HG03095 (cell line): Measurements from ENCODE around the gene WSCD2.

Experiments used
- ATAC-seq: cut with Tn5 transposase; IDR thresholded peaks from one replicate; pipeline ENCODE4 v1.9.1; 2021; ENCODE audit warnings: moderate library complexity; ENCODE audit not compliant: unreplicated experiment

The WSCD2 gene

DNA sequence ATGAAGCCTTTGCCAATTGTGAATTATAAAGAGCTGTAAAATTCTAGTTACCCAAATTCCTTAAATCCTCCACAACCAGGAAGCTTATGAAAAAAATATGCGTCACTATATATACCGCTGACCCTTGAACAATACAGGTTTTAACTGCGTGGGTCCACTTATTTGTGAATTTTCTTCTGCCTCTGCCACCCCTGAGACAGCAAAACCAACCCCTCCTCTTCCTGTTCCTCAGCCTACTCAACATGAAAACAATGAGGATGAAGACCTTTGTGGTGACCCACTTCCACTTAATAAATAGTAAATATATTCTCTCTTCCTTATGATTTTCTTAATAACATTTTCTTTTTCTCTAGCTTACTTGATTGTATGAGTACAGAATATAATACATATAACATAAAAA is 167.9 kb downstream of the WSCD2 start:
- ATAC-seq, result no peak

DNA sequence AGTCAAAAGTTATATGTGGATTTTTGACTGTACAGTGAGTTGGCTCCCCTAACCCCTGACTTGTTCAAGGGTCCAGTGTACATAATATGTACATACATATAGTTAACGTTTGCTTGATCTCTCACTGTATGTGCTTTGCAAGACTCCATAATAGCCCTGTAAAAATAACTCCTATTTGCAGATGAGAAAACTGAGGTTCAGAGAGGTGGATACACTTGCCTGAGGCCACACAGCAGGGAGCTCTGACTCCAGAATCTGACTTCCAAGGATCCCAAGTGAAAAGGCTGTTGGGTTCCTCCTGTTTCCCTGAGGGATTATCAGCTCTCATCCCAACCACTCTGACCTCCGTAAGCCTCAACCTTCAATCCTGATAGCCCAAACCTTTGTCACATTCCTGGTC is 168.3 kb downstream of the WSCD2 start:
- no peak for ATAC-seq

DNA sequence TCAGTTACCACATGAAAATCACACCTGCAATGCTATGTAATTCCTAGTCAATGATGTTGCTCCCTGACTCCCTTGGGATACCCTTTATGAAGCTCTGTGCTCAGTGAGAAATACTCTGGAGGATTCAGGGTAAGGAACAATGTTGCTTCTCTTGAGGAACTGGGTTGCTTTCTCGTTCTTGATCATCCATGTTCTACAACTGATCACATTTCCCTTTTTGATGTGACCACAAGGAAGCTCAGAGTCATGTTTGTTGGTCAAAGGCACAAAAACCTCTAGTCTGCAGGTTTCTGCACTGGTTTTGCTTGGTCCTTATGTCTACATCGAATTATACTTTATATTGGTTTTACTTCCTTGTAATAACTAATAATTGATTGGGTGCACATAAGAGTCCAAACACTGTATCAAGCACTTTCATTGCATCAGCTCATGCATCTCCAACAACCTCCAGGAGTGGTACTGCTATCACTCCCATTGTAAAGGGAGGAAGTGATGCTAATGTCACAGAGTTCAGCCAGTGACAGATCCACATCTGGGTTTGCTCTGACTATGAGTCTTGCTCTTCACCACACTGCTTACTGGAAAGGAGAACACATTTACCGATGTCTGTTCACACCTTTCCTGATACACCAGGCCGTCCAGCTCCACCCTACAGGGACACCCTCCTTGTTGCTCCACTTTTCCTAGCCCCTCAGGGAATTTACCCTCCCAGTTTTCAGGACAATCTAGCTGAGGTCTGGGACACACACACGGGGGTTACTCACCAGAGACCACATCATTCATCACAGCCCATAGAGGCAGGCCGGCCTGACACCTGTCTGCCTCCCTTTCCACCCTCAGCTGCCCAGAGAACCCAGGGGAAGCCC is 169.0 kb downstream of the WSCD2 start:
- ATAC-seq, result peak; percentile 73

DNA sequence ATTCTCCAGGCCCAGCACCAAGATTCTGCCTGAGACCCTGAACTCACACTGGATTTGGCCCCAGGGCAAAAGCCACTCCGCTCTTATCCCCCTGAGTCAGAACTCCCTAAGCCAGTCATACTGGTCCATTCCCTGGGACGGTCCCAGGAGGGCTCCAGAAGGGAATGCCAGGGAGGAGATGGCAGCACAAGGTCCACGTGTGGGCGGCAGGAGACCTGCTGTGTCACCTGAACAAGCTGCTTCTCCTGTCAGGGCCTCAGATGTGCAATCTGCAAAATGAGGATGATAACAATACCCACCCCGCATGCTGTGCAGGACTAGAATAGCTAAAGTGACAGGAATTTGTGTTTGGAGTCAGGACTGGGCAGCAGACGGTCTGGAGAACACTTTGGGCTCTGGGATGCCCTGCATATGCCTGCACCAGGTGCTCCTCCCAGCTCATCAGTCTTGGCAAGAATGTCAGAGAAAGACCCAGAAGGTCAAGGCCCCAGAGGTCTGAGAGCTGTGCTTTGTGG is 169.7 kb downstream of the WSCD2 start:
- no peak for ATAC-seq

DNA sequence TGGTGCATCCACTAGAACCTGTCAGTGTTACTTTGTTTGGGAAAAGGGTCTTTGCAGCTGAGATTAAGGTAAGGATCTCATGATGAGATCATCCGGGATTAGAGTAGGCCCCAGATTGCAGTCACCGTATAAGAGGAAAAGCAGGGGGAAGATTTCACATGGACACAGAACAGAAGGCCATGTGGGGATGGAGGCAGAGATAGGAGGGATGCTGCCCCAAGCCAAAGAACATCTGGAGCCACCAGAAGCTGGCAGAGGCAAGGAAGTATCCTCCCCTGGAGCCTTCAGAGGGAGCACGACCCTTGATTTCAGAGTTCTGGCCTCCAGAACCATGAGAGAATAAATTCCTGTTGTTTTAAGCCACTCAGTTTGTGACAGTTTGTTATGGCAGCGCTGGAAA is 170.4 kb downstream of the WSCD2 start:
- ATAC-seq, result no peak
